ENCODE data around the gene CALHM1. TPM values are rescaled to one million over a fixed set of nuclear protein-coding genes. Genes with fewer than 3 reads are reported as not detected.

The CALHM1 gene
- total and polyA plus RNA-seq, 2 experiments from 2014 or later: 0.08 TPM; not detected in 1

DNA sequence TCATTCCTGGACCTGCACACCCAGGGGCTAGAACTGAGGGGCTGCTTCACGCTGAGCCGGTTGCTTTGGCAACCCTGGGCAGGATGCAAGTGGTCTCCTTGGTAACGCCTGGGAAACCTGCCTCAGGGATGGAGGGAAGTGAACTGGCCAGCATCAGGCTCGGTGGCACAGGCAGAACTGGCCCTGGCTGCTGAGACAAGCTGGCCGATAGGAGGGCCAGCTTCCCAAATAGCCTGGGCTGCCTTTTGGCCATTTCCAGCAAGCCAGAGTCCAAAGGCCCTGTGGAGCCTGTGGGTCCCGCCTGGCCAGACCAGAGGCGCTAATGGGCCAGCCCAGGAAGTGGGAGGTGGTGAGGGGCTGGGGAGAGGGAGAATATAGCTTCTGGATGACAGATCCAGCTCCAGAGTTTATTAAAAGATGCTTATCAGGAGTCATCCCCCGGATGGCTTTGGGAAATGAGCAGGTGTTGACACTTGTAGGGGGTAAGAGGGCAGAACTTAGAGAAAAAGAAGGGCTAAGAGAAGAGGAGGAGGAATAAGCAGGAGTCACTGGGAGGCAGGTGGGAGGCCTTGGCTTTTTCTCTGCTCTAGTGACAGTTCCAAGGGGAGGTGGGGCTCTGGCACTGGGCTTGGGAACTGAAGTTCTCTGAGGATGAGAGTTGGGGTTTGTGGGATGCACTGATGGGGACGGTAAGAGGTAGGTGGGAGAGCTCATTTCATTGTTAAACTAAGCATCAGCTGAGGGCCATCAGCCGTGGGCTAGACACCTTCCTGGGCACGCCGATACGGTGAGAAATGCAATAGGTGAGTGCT is 44.4 kb upstream of the CALHM1 start:
- Histone ChIP-seq H3F3A (ENCODE audit: insufficient read depth) (no peaks in the 10 kb centered on the region), H3K9ac (no peak overlapping the region), H3K9me3 (ENCODE audit: low read depth) (no peaks in the 10 kb centered on the region), H3K4me2 (ENCODE audit: unreplicated experiment) (no peak overlapping the region), H3K27me3 (replicated peaks; ENCODE audit: insufficient read depth) (peaks cover 28% of the 10 kb centered on the region), H3K36me3 (ENCODE audit: low read depth) (no peaks in the 10 kb centered on the region), H3K27ac (no peak overlapping the region), H3K9me2 (ENCODE audit: insufficient read depth) (no peaks in the 10 kb centered on the region), H2AFZ (no peak overlapping the region), H4K20me1 (ENCODE audit: insufficient read depth) (no peaks in the 10 kb centered on the region), H3K4me1 (ENCODE audit: insufficient read depth) (no peaks in the 10 kb centered on the region), H3K79me2 (ENCODE audit: insufficient read depth) (no peaks in the 10 kb centered on the region), H3K4me3 (no peak overlapping the region)
- 50 to 58% methylated on average over 13 of the region's 13 CpGs for WGBS, 2 experiments (ENCODE audit: low coverage in 1 of 2, low lambda C conversion rate in 2 of 2, missing lambda C conversion rate in 2 of 2)
- DNase-seq: no peak
- TF ChIP-seq EZH2 (IDR thresholded peaks at IDR 0.05; ENCODE audit: insufficient read depth, poor library complexity, severe bottlenecking): no peak
- TF ChIP-seq EZH2phosphoT487 (IDR thresholded peaks at IDR 0.05; ENCODE audit: insufficient read depth, low read depth): no peak
- in situ Hi-C loops (cut with MboI): no loop called here

GRCh38 chr10:103501186-103501585 is 42.5 kb upstream of the CALHM1 start:
- Histone ChIP-seq H3K4me3 (no peak overlapping the region), H2AFZ (no peak overlapping the region), H3K4me2 (ENCODE audit: unreplicated experiment) (no peak overlapping the region), H4K20me1 (ENCODE audit: insufficient read depth) (no peaks in the 10 kb centered on the region), H3F3A (ENCODE audit: insufficient read depth) (no peaks in the 10 kb centered on the region), H3K27ac (no peak overlapping the region), H3K9me3 (ENCODE audit: low read depth) (no peaks in the 10 kb centered on the region), H3K9me2 (ENCODE audit: insufficient read depth) (no peaks in the 10 kb centered on the region), H3K4me1 (ENCODE audit: insufficient read depth) (no peaks in the 10 kb centered on the region), H3K36me3 (ENCODE audit: low read depth) (no peaks in the 10 kb centered on the region), H3K9ac (no peak overlapping the region), H3K79me2 (ENCODE audit: insufficient read depth) (no peaks in the 10 kb centered on the region), H3K27me3 (replicated peaks; ENCODE audit: insufficient read depth) (peaks cover 29% of the 10 kb centered on the region)
- TF ChIP-seq EZH2phosphoT487 (IDR thresholded peaks at IDR 0.05; ENCODE audit: insufficient read depth, low read depth) (no peak), EZH2 (IDR thresholded peaks at IDR 0.05; ENCODE audit: insufficient read depth, poor library complexity, severe bottlenecking) (no peak)
- no peak for DNase-seq
- in situ Hi-C loops (cut with MboI): no loop called here
- 83 to 88% methylated on average over 3 of the region's 3 CpGs for WGBS, 2 experiments (ENCODE audit: low coverage in 1 of 2, low lambda C conversion rate in 2 of 2, missing lambda C conversion rate in 2 of 2)

DNA sequence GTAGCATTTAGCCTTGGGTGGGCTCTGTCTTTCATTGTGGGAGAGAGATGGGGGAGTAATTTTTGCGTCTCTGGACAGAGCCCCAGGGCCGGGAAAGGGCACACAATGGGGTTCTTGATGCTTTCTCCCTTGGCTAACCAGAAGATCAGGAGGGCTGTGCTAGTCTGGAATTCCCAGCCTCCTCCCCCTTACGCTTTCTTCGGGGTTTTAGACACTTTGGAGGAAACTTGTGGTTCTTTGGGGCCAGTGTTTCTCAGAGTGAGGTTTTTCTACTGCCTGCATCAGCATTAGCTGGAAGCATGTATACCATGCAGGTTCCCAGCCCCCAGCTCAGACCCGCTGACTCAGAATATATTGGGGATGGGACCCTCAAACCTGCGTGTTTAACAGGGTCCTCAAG is 41.8 kb upstream of the CALHM1 start:
- Histone ChIP-seq H3K4me1 (ENCODE audit: insufficient read depth) (no peaks in the 10 kb centered on the region), H3K4me3 (no peak overlapping the region), H2AFZ (no peak overlapping the region), H3K9ac (no peak overlapping the region), H3K4me2 (ENCODE audit: unreplicated experiment) (no peak overlapping the region), H3F3A (ENCODE audit: insufficient read depth) (no peaks in the 10 kb centered on the region), H3K9me2 (ENCODE audit: insufficient read depth) (no peaks in the 10 kb centered on the region), H3K36me3 (ENCODE audit: low read depth) (no peaks in the 10 kb centered on the region), H3K9me3 (ENCODE audit: low read depth) (no peaks in the 10 kb centered on the region), H3K27ac (no peak overlapping the region), H3K79me2 (ENCODE audit: insufficient read depth) (no peaks in the 10 kb centered on the region), H3K27me3 (replicated peaks; ENCODE audit: insufficient read depth) (peaks cover 28% of the 10 kb centered on the region), H4K20me1 (ENCODE audit: insufficient read depth) (no peaks in the 10 kb centered on the region)
- no peak for TF ChIP-seq EZH2phosphoT487 (IDR thresholded peaks at IDR 0.05; ENCODE audit: insufficient read depth, low read depth)
- TF ChIP-seq EZH2 (IDR thresholded peaks at IDR 0.05; ENCODE audit: insufficient read depth, poor library complexity, severe bottlenecking): no peak
- no peak for DNase-seq
- in situ Hi-C loops (cut with MboI): no loop called here
- 71 to 73% methylated on average over 6 of the region's 6 CpGs for WGBS, 2 experiments (ENCODE audit: low coverage in 1 of 2, low lambda C conversion rate in 2 of 2, missing lambda C conversion rate in 2 of 2)

GRCh38 chr10:103499881-103500280 is 41.2 kb upstream of the CALHM1 start:
- H3K9me2 ChIP-seq (ENCODE audit: insufficient read depth): no peaks in the 10 kb centered on the region
- no peak overlapping the region for H3K4me3 ChIP-seq
- H3K27me3 ChIP-seq (replicated peaks; ENCODE audit: insufficient read depth): peaks cover 34% of the 10 kb centered on the region
- H2AFZ ChIP-seq: no peak overlapping the region
- H3K36me3 ChIP-seq (ENCODE audit: low read depth): no peaks in the 10 kb centered on the region
- H3K27ac ChIP-seq: no peak overlapping the region
- no peaks in the 10 kb centered on the region for H4K20me1 ChIP-seq (ENCODE audit: insufficient read depth)
- no peak overlapping the region for H3K9ac ChIP-seq
- no peaks in the 10 kb centered on the region for H3K9me3 ChIP-seq (ENCODE audit: low read depth)
- H3K4me1 ChIP-seq (ENCODE audit: insufficient read depth): no peaks in the 10 kb centered on the region
- in situ Hi-C loops (cut with MboI): no loop called here
- 39 to 40% methylated on average over 7 of the region's 7 CpGs for WGBS, 2 experiments (ENCODE audit: low coverage in 1 of 2, low lambda C conversion rate in 2 of 2, missing lambda C conversion rate in 2 of 2)
- TF ChIP-seq EZH2 (IDR thresholded peaks at IDR 0.05; ENCODE audit: insufficient read depth, poor library complexity, severe bottlenecking): no peak
- no peak for TF ChIP-seq EZH2phosphoT487 (IDR thresholded peaks at IDR 0.05; ENCODE audit: insufficient read depth, low read depth)
- DNase-seq: peak; percentile 38
- H3F3A ChIP-seq (ENCODE audit: insufficient read depth): no peaks in the 10 kb centered on the region
- H3K79me2 ChIP-seq (ENCODE audit: insufficient read depth): no peaks in the 10 kb centered on the region
- no peak overlapping the region for H3K4me2 ChIP-seq (ENCODE audit: unreplicated experiment)
